IPS-18a (cell line): ENCODE measurements around the gene CFAP45.

Experiments
- H3K27ac ChIP-seq: one replicate; pipeline ENCODE4 v1.5.1; 2013; ENCODE audit warnings: low read length
- H3K27me3 ChIP-seq: one replicate; pipeline ENCODE4 v1.6.1; 2013; ENCODE audit warnings: mild to moderate bottlenecking, low read length; ENCODE audit not compliant: control insufficient read depth, insufficient read depth
- H3K36me3 ChIP-seq: one replicate; pipeline ENCODE4 v1.6.1; 2013; ENCODE audit warnings: low read depth, low read length; ENCODE audit not compliant: control insufficient read depth
- H3K4me1 ChIP-seq: one replicate; pipeline ENCODE4 v1.6.1; 2013; ENCODE audit warnings: low read depth, low read length; ENCODE audit not compliant: control insufficient read depth
- H3K4me3 ChIP-seq: one replicate; pipeline ENCODE4 v1.5.1; 2013; ENCODE audit warnings: low read length
- H3K9ac ChIP-seq: one replicate; pipeline ENCODE4 v1.6.1; 2013; ENCODE audit warnings: mild to moderate bottlenecking, low read length, moderate library complexity
- H3K9me3 ChIP-seq: one replicate; pipeline ENCODE4 v1.6.1; 2013; ENCODE audit warnings: low read depth, low read length; ENCODE audit not compliant: control insufficient read depth

CFAP45 gene

GRCh38 chr1:159877695-159878444, 22.1 kb downstream of the CFAP45 start:
- H3K36me3 ChIP-seq, result no peaks in the 10 kb centered on the region
- H3K4me3 ChIP-seq, result no peak overlapping the region
- H3K9ac ChIP-seq, result no peak overlapping the region
- no peaks in the 10 kb centered on the region for H3K9me3 ChIP-seq
- H3K27me3 ChIP-seq, result no peaks in the 10 kb centered on the region
- H3K27ac ChIP-seq, result no peak overlapping the region
- no peaks in the 10 kb centered on the region for H3K4me1 ChIP-seq

GRCh38 chr1:159873530-159874143, 26.3 kb downstream of the CFAP45 start:
- Histone ChIP-seq H3K9ac (no peak overlapping the region), H3K4me1 (no peaks in the 10 kb centered on the region)

GRCh38 chr1:159872891-159873290, 27.1 kb downstream of the CFAP45 start:
- H3K4me1 ChIP-seq, result no peaks in the 10 kb centered on the region
- H3K9ac ChIP-seq, result no peak overlapping the region
- no peaks in the 10 kb centered on the region for H3K9me3 ChIP-seq
- H3K4me3 ChIP-seq, result no peak overlapping the region
- no peaks in the 10 kb centered on the region for H3K36me3 ChIP-seq
- H3K27me3 ChIP-seq, result no peaks in the 10 kb centered on the region
- H3K27ac ChIP-seq, result no peak overlapping the region

More at GRCh38 chr1:159873530-159874143, 26.3 kb downstream of the CFAP45 start:
- Histone ChIP-seq H3K27me3 (no peaks in the 10 kb centered on the region), H3K9me3 (no peaks in the 10 kb centered on the region), H3K4me3 (no peak overlapping the region), H3K36me3 (no peaks in the 10 kb centered on the region), H3K27ac (no peak overlapping the region)

GRCh38 chr1:159870704-159871103, 29.3 kb downstream of the CFAP45 start:
- Histone ChIP-seq H3K27me3 (no peaks in the 10 kb centered on the region), H3K9ac (no peak overlapping the region), H3K4me3 (no peak overlapping the region), H3K27ac (no peak overlapping the region), H3K9me3 (no peaks in the 10 kb centered on the region), H3K36me3 (no peaks in the 10 kb centered on the region), H3K4me1 (no peaks in the 10 kb centered on the region)

GRCh38 chr1:159869607-159870006, 30.4 kb downstream of the CFAP45 start:
- H3K4me1 ChIP-seq, result no peaks in the 10 kb centered on the region
- H3K27ac ChIP-seq, result no peak overlapping the region
- H3K27me3 ChIP-seq, result no peaks in the 10 kb centered on the region
- no peaks in the 10 kb centered on the region for H3K9me3 ChIP-seq
- no peaks in the 10 kb centered on the region for H3K36me3 ChIP-seq
- no peak overlapping the region for H3K9ac ChIP-seq
- no peak overlapping the region for H3K4me3 ChIP-seq

GRCh38 chr1:159869173-159869572, 30.8 kb downstream of the CFAP45 start:
- Histone ChIP-seq H3K27me3 (no peaks in the 10 kb centered on the region), H3K9ac (no peak overlapping the region), H3K27ac (no peak overlapping the region), H3K36me3 (no peaks in the 10 kb centered on the region), H3K9me3 (no peaks in the 10 kb centered on the region), H3K4me1 (no peaks in the 10 kb centered on the region), H3K4me3 (no peak overlapping the region)

GRCh38 chr1:159868766-159869165, 31.2 kb downstream of the CFAP45 start:
- H3K4me1 ChIP-seq, result no peaks in the 10 kb centered on the region
- no peak overlapping the region for H3K27ac ChIP-seq
- H3K9ac ChIP-seq, result no peak overlapping the region
- no peaks in the 10 kb centered on the region for H3K9me3 ChIP-seq
- H3K4me3 ChIP-seq, result no peak overlapping the region
- H3K27me3 ChIP-seq, result no peaks in the 10 kb centered on the region
- no peaks in the 10 kb centered on the region for H3K36me3 ChIP-seq

- Histone ChIP-seq H3K4me3 (no peak overlapping the region), H3K27ac (no peak overlapping the region), H3K9ac (no peak overlapping the region), H3K9me3 (no peaks in the 10 kb centered on the region), H3K36me3 (no peaks in the 10 kb centered on the region), H3K4me1 (no peaks in the 10 kb centered on the region), H3K27me3 (no peaks in the 10 kb centered on the region)
Measured at GRCh38 chr1:159867664-159868026, 32.3 kb downstream of the CFAP45 start.

GRCh38 chr1:159866905-159867663, 32.9 kb downstream of the CFAP45 start:
- no peaks in the 10 kb centered on the region for H3K36me3 ChIP-seq
- no peaks in the 10 kb centered on the region for H3K27me3 ChIP-seq
- no peak overlapping the region for H3K4me3 ChIP-seq
- no peaks in the 10 kb centered on the region for H3K9me3 ChIP-seq
- no peak overlapping the region for H3K27ac ChIP-seq
- no peaks in the 10 kb centered on the region for H3K4me1 ChIP-seq
- no peak overlapping the region for H3K9ac ChIP-seq

- Histone ChIP-seq H3K9ac (no peak overlapping the region), H3K4me1 (no peaks in the 10 kb centered on the region), H3K36me3 (no peaks in the 10 kb centered on the region), H3K9me3 (no peaks in the 10 kb centered on the region), H3K27ac (no peak overlapping the region), H3K27me3 (no peaks in the 10 kb centered on the region), H3K4me3 (no peak overlapping the region)
Measured at GRCh38 chr1:159866066-159866465, 33.9 kb downstream of the CFAP45 start.

GRCh38 chr1:159864262-159864661, 35.7 kb downstream of the CFAP45 start:
- H3K27ac ChIP-seq, result no peak overlapping the region
- no peaks in the 10 kb centered on the region for H3K27me3 ChIP-seq
- no peaks in the 10 kb centered on the region for H3K36me3 ChIP-seq
- no peak overlapping the region for H3K4me3 ChIP-seq
- H3K9ac ChIP-seq, result no peak overlapping the region
- H3K9me3 ChIP-seq, result no peaks in the 10 kb centered on the region
- H3K4me1 ChIP-seq, result no peaks in the 10 kb centered on the region
